NCI-H774 (cell line): ENCODE data around the gene UHRF2.
A peak's percentile ranks its signal among the peaks of the same experiment; 100 is the strongest.
"Not testable (repeated sequence)": the region's sequence is repeated elsewhere in the genome, so short reads cannot be mapped to it uniquely, and the experiment has no call there.

Experiments
- DNase-seq: peaks from one replicate; lab custom pipeline; 2025; lab: John Stamatoyannopoulos, UW

UHRF2 gene, protein sequence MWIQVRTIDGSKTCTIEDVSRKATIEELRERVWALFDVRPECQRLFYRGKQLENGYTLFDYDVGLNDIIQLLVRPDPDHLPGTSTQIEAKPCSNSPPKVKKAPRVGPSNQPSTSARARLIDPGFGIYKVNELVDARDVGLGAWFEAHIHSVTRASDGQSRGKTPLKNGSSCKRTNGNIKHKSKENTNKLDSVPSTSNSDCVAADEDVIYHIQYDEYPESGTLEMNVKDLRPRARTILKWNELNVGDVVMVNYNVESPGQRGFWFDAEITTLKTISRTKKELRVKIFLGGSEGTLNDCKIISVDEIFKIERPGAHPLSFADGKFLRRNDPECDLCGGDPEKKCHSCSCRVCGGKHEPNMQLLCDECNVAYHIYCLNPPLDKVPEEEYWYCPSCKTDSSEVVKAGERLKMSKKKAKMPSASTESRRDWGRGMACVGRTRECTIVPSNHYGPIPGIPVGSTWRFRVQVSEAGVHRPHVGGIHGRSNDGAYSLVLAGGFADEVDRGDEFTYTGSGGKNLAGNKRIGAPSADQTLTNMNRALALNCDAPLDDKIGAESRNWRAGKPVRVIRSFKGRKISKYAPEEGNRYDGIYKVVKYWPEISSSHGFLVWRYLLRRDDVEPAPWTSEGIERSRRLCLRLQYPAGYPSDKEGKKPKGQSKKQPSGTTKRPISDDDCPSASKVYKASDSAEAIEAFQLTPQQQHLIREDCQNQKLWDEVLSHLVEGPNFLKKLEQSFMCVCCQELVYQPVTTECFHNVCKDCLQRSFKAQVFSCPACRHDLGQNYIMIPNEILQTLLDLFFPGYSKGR

DNA sequence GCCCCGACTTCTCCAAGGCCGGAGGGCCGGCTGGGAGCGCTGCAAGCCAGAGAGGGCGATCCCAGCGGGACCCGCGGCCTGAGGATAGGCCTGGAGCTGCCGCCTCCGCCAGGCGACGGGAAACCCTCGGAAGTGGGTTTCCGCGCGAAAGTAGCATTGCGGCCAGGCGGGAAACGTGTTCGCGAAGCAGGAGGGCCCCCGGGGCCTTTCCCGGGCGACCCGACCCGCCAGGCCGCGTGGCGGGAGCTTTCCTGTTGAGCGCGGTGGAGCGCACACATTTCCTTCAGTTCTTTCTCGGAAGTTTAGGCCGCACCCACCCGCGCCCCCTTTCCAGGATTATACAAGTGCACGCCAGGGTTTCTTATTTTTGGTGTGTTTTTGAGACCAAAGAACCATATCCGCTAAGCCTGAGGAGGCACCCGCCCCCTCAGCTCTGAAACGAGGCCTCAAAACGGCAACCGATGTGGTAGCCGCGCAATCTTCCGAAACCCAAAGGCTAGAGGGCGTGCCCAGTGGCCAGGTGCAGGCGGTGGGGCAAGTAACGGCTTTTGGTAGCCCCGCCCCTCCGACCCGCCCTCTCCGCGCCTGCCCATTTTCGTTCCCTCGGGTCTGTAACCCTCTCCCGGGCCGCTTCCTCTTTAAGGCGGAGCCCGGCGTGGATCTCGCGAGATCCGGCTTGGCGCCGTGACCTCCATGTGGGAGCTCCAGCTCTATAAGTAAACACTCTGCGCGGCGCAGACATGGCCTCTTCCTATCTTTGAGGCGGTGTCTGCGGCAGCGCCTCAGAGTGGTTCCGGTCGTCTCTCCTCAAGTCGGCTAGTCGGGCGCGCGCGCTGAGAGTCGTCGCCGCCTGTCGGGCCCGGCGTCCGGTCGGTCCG lies at the start of gene UHRF2:
UHRF2 (plus strand) TSS at position 713 of the 878 bp plus-strand sequence. CDS start 292 bp downstream, outside the sequence.
- peak; percentile 98 for DNase-seq

- DNase-seq: no peak
Measured at GRCh38 chr9:6367128-6367890, 45.7 kb upstream of the UHRF2 start.

DNA sequence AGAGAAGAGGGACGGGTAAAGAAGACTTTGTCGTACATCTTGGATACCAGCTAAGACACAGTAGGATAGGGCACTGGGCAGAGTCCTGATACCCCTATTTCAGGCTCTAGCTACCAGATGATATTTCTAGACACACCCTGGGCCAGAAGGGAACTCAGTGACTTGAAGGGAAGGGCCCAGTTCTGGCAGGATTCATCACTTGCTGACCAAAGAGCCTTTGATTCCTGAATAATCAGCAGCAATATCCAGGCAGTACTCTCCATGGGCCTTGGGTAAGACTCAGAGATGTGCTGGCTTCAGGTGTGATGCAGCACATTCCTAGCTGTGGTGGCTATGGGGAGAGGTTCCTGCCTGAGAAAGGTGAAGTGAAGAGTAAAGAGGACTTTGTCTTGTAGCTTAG lies 44.2 kb upstream of the UHRF2 start:
- DNase-seq: no peak

GRCh38 chr9:6381477-6382012 lies 31.5 kb upstream of the UHRF2 start:
- not testable (repeated sequence) for DNase-seq

DNA sequence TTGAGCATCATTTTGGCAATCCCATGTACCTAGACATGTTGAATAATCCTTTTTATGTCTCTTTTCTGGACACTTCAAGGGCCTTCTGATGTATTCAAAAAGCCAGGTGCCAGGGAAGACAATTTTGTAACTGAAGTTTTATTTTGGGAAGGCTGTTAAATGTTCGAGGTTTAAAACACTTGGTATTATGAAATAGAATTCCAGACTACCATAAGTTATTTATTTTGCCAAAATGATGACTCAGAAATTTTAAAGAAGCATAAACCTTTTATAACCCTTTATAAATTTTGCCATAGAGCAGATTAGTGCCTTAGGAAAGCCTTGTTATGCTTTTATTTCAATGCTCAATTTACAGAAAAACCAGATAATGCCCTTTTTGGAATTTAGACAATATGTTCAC lies 30.3 kb upstream of the UHRF2 start:
- DNase-seq: no peak

- DNase-seq: no peak
Measured at GRCh38 chr9:6383551-6384225, 29.3 kb upstream of the UHRF2 start.

DNA sequence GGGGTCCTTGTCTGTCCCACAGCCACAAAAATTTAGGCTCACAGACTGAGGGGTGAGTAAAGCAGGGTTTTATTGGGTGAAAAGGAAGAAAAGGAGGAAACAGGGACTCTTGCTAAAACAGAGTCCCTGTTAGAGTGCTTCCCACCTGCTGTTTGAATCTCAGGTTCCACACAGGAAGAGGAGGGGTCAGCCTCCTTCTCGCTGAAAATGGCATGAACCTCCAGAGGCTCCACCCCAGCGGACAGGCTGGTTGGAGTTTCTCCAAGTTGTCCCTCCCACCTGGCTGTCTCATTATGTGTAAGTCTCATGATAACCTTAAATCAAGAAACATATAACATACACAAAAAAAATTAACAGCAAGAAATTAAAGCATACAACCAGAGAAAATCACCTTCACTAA lies 28.3 kb upstream of the UHRF2 start:
- no peak for DNase-seq

DNA sequence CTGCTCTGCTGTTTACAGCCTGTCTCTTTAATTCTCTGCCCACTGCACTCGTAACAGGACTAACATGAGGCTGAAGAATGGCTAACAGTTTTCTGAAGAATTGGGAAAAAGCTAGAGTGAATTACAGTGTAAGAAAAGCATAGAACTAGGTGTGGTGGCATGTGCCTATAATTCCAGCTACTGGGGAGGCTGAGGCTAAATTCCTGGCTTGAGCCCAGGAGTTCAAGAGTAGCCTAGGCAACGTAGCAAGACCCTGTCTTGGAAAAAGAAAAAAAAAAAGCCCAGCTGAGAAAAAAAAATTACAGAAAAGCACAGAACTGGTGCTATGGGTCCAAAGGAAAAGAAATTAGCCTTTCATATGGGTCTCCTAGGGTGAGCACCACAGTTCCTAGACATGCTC lies 13.9 kb upstream of the UHRF2 start:
- DNase-seq: no peak

DNA sequence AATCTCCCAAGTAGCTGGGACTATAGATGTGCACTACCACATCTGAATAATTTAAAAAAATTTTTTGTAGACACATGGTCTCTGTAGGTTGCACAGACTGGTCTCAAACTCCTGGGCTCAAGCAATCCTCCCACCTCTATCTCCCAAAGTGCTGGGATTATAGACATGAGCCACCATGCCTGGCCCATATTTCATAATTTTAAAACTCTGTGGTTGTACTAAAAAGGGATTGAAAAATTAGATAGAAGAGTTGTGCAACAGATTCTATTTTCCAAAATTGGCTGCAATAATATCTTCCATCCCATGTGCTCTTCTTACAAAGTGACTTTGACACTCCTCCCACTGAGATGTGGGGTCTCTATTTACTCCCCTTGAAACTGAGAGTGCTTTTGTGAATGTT lies 7.6 kb upstream of the UHRF2 start:
- DNase-seq: no peak

DNA sequence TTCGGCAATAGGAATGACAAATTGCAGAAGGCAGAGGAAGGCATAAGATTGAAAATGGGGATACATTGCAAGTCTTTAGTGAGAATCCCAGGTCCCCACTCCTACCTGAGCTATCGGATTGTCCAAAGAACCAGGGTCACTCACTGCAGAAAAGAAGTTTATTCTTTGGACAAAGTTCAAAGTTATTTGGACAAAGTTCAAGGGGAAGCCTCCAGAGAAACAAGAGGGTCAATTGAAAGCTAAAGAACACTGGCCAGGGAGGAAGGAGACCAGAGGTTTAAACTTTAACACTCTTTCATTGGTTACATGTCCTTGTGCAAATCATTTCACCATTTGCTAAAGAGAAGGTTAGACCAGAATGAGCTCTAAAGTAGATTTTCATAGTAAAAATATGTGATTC lies 5.2 kb upstream of the UHRF2 start:
- no peak for DNase-seq

- no peak for DNase-seq
Measured at GRCh38 chr9:6408320-6408719, 4.7 kb upstream of the UHRF2 start.

DNA sequence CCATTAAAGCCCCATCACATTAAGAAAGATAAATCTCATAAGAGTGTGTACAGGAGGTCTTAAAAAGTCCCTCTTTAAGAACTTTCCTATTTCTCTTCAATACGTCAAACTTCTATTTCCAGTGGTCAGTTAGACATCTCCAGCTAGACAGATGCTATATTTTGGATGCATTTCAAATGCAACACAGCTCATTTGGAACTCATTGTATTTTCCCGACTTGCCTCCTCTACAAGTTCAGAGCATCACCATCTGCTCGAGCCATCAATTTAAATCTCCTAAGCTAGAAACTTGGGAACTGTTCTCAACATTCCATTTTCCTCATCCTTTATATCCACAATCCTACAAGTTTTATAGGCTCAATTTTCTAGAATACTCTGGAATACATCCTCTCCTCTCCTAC lies 3.2 kb upstream of the UHRF2 start:
- DNase-seq: no peak

- DNase-seq: no peak
Measured at GRCh38 chr9:6410633-6411032, 2.4 kb upstream of the UHRF2 start.

DNA sequence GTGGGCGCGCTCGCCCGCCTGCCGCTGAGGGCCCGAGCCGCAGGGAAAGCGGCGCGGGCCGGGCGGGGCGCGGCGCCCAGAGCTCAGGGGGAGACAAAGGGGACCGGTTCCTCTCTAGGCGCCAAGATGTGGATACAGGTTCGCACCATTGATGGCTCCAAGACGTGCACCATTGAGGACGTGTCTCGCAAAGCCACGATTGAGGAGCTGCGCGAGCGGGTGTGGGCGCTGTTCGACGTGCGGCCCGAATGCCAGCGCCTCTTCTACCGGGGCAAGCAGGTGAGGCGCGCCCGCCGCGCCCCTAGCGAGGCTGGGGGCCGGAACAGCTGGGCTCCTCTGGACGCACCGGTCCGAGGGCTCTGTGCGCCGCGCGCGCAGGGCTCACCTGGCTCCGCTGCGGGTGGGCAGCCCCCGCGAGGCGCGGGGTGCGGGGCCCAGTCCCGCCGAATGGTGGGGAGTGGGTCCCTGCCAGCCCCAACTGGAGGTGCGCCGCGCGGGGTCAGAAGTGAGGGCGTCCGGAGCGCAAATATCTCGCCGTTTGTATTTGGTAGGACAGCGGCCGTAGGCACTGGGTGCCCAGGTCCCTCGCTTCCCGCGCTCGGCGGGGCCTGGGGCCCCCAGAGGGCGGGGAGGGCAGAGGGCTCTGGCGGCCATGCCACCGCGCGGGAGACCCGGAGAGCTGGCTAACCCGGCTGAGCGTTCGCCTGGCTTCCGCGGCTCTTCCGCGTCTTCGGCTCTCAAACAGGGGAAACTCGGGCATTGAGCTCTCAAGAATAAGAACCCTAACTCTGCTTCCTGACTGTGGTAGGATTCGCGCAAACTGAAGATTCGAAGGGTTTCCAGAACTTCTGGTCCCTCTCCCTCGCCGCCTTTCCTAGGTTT lies 607 bp downstream of the UHRF2 start:
- peak; percentile 67 for DNase-seq

DNA sequence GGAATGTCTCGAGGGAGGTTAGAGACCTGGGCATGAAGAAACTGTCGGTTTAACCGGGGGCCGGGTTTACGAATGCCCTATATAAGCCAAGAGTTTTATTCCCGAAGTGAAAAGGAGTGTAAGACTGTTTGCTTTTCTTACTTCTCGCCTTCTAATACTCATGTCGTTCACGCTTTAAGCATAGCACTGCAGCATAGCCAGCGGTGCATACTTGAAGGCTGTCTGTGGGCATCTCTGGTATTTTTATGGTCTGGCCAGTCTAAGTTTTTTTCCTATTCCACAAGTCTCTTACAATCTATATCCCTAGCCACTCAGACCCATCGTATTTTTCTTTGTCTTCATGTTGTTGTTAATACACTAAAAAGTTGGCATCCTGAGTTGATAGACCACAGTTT lies 1.2 kb downstream of the UHRF2 start:
- DNase-seq: no peak

- DNase-seq: no peak
Measured at GRCh38 chr9:6415266-6415665, 2.3 kb downstream of the UHRF2 start.

- DNase-seq: no peak
Measured at GRCh38 chr9:6417186-6417585, 4.2 kb downstream of the UHRF2 start.

DNA sequence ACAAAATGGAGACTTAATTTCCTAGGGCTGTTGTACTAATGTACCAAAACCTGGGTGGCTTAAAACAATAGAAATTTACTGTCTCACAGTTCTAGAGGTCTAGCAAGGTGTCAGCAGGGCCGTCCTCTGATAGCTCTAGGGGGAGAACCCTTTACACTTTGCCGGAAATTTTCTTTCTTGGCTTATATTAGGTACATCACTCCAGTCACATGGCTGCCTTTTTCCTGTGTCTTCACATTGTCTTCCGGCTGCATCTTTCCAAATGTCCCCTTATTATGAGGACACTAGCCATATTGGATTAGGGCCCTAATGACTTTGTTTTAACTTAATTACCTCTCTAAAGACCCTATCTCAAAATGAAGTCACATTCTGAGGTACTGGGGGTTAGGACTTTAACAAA lies 5.8 kb downstream of the UHRF2 start:
- no peak for DNase-seq

GRCh38 chr9:6424940-6425339 lies 11.9 kb downstream of the UHRF2 start:
- no peak for DNase-seq

GRCh38 chr9:6426117-6426516 lies 13.1 kb downstream of the UHRF2 start:
- DNase-seq: no peak
